NCI-H2081 treated with DMSO at 0.1 percent for 48 hours (cell line): ENCODE results near the gene SPTBN2.
"Not testable (repeated sequence)": the region's sequence is repeated elsewhere in the genome, so short reads cannot be mapped to it uniquely, and the experiment has no call there.

Source experiments
- DNase-seq: peaks from one replicate; lab custom pipeline; 2025; lab: John Stamatoyannopoulos, UW

The SPTBN2 gene

DNA sequence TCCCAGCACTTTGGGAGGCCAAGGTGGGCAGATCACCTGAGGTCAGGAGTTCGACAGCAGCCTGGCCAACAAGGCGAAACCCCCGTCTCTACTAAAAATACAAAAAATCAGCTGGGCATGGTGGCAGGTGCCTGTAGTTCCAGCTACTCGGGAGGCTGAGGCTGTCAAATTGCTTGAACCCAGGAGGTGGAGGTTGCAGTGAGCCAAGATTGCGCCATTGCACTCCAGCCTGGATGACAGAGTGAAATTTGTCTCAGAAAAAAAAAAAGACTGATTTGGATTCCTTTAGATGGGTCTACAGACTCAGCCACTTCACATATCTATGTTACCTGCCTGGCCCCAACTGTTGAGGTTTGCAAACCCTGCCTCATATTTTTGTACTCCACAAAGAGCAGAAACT, 4.8 kb downstream of the SPTBN2 start:
- DNase-seq, result not testable (repeated sequence)

DNA sequence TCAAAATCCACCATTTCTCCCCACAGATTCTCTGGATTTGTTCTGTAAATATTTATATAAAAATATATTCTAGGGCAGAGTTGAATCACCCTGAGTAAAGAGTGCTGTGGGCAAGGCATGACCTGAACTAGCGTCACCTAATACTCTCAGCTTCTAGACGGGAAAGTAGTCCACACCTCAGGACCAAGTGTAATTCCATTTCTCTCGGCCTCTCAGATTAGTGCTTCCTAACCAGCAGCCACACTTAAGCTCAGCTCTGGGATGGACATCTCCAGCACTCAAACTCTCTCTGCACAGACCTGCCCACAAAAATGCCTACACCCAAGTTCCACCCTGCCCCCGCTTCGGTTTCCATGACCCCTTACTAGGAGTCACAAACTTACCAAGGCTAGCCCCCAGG, 5.3 kb downstream of the SPTBN2 start:
- DNase-seq, result no peak

DNA sequence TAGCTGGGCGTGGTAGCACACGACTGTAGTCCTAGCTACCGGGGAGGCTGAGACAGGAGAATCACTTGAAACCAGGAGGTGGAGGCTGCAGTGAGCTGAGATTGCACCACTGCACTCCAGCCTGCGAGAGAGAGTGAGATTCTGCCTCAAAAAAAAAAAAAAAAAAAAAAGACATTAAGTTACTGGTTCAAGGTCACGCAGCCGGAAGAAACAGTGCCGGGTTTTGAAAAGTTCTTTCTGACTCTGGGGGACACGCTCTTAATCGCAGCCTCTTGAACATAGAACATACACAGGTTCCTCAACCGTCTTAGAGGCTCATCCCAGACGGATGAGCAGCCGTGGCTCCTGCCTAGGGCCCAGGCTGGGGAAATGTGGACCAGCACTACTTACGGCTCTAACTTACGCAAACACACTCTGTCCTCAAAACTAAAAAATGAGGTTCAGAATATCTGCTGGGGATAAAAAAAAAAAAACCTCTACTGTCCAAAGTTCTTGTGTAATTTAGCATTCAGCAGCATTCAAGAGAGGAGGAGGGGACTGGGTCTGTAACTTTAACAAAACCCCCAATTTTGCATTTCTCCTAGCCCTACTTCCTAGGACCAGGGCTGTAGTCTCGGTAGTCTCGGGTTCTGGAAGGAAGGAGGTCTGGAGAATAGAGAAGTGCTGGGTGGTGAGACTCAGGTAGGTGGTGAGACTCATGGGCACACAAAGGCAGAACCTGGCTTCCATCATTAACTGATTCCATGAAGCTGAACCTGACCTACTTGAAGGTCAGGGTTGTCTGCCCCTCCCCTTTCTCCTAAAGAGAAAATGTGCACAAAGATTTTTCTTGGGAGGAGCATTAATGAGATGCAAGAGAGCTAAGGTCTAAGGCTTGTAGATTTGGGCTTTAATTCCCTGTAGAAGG, 6.0 kb downstream of the SPTBN2 start:
- no peak for DNase-seq

DNA sequence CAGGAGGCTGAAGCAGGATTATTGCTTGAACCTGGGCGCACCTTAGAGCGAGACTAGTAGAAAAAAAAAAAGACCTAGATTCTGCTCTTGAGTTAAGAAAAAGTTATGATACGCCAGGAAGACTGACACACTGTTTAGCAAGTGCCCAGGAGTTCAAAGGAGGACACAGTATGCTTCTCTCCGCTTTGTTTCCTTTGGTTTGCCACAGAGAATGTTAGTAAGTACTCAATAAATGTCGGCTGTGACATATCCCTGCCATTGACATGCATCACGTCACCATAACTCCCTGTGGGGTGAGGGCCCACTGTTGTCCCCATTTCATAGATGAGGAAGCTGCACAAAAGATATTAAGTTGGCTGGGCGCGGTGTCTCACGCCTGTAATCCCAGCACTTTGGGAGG, 7.1 kb downstream of the SPTBN2 start:
- no peak for DNase-seq

DNA sequence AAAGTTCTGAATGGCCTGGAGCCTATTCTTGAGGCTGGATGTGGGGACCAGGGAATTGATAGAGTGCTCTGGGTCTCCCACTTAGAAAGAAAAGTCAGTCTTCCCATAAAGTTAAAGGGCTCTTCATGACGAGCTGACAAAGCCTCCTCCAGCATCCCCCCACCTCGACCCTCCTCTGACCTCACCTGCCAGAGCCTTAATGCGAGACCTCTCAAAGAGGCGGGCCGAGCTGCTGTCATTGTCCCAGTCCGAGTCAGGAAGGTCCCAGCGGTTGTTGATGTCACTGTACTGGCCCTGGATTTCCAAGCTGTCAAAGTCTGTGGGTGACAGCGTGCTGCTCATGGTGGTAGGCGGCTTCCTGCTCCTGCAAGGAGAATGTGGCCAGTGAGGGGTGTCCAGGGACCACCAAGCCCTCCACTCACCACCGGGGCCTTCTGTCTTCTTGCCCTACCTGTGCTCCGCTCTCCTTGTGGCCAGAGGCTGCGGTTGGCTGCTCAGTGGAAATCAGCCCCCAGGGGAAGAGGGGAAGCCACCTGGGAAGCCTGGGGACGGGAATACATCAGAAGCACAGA, 8.0 kb downstream of the SPTBN2 start:
- no peak for DNase-seq

DNA sequence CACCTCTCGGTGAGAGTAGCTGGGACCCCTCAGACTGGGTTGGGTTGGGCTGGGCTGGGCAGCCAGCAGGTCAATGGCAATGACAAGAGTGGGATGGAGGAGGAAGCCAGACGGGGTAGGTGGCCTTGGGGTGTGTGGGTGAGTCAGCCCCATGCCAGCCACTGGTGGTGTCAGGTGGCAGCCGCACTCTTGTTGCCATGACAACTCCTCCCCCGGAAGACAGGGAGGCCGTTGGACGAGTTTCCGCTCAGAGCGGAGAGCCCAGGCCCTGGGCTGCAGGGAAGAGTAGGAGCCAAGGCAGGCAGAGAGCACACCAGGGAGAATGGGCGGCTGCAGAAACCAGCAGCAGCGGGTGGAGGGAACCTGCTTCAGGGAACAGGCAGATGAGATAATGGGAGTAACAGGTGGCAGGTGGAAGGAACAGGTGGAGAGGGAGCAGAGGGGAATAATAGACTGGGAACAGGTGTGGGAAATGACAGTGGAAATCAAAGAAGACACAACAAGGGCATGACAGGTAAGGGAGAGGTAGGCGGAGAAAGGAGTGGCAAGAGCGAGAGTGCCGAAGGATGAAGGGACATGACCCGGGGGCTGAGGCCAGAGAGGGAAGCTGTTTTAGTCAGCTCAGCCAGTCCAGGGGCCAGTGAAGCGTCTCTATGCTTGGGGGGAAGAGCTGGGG, 8.7 kb downstream of the SPTBN2 start:
- DNase-seq, result peak; percentile 68

DNA sequence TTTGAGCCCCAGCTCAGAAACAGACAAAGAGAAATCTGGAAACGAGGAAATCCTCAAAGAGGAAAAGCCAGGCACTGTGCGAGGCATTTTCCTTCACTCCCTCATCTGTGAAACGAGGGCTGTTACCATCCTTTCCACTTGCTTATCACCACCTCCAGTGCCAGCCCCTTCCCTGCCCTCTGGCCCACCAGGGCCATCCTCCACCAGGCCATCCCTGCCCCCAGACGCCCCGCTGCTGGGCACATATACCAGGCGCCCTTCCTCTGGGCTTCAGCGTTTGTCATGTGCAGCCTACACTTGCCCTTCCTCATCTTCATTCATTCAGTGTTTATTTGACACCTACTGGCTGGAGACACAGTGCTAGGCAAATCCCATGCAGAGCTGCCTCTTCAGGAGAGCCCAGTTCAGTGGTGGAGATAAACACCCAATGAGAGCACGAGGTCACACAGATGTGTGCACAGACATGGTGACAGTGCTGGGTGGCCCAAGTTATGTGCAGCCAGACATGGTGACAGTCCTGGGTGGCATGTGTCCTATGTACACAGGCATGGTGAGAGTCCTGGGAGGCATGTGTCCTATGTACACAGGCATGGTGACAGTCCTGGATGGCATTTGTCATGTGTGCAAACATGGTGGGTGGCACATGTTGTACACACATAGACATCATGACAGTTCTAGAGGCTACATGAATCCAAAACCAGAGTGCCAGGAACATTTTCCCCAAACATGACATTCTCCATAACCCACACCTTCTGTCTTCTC, 9.7 kb downstream of the SPTBN2 start:
- DNase-seq, result no peak

DNA sequence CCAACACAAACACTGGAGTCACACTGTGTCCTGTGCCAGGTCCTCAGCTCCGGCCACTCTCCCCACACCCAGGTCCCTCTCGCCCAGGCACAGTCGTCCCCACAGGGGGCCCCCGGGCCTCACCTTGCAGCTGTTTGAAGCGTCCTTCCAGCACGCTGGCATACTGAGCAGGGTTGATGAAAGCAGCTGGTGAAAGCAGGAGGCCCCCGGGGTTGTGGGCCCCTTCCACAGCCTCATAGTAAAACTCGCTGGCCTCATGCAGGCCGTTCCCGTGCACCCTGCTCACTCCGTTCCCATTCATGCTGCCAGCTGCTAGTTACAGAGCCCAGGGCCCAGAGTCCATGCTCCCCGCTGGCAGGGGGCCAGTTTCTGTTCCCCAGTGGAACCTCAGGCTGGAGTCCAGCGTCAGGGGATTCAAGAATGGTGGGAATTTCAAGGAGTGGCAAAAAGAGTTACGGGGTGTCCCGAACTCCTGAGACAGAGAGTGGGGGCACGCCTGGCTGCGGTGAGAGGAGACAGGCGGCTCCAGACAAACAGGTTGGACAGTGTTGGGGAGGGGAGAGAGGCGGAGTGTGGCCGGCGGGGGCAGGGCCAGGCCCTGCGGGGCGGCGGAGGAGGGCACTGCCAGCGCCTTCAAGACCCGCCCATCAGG, 10.6 kb downstream of the SPTBN2 start:
- no peak for DNase-seq

DNA sequence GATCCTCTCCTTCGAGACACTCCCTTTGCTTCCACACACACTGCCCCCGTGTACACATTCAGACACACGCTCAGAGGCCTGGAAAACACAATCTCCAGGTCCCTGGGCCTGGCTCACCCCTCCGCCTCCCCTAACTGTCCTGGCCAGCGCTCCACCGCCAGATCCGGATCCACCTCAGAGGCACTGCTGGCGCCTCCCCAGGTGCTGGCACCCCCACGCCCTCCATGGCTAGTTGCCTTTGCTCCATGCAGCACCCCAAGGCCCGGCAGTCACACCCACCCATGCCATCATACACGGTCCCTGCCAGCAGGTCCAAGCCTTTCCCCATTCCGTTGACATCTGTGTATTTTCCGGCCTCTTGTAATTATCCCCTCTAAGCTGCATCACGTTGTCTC, 11.1 kb downstream of the SPTBN2 start:
- DNase-seq, result no peak

DNA sequence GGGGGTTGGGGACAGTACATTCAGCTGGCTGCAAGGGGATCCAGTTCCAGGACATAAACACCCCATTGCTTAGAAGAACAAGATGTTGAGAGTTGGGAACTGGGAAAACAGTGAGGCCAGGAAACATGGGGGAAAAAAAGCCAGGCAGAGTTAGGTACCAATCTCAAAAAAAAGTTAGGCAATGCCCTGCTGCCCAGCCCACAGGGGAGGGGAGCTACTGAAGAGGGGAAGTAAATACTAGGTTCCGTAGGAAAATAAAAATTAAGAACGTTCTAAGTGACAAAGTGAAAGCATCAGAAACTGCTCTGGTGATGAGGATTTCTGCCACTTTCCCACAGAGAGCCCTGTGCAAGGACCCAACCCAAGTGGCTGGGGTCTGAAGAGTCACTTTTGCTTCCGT, 12.0 kb downstream of the SPTBN2 start:
- no peak for DNase-seq

DNA sequence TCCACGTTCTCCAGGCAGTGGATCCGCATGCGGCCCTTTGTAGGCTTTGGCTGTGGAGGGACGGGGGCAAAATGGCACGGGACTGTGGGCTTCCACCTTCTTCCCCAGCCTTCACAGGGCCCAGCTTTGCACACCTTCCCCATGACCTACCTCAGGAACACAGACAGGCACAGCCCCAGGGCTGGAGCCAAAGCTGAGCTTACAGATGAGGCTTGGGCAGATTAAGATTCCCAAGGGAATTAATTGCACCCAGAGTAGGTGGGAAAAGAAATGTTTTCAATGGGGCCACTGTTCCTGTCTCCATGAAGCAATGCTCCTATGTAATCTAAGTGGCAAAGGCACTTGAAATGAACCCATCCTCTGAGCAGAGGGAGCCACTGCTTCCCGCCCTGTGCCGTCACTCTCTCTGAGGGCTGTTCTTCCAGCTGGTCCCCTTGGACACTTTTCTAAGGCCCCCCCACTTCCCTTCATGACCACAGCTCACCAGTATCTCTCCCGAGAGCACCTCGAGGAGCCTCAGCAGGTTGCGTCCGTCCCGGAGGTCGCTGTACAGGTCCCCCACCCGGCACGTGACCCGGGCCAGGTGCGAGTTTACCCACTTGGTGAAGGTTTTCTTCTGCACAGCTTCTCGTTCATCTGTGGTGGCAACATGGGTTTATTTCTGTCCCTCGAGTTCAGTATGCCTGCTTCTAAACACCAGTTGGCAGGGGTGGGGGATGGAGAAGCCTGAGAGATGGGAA, 13.5 kb downstream of the SPTBN2 start:
- no peak for DNase-seq

DNA sequence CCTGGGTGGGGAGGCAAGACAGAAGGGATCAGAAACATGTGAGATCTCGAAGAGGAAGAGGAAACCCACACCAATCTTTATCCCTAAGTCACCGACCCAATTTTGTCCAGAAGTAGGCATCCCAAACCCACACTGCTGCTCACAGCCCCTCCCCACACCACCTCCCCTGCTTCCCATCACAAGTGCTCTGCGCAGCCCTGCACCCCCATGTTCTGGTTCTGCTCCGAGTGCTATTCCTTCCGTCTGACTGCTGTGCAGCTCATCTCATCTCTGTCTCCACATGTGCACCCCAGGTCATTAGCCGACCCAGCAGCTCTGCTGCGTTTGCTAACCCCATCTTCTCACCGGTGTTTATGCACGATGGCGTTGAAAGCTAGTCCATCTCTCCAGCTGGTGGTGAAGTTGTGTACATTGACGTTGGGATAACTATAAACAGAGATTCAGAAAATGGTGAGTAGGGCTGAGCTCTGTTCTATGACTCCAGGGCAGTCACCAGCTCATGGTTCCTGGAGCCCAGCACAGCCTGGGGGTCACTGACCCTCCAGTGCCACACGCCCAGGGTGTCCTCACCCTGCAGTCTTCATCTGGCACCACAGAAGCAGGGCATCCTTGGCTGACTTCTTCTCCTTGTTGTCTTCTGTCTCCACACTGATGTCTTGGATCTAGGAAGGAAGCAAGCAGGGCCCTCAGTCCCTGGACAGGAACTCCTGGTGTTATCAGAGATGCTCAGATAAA, 15.1 kb downstream of the SPTBN2 start:
- no peak for DNase-seq

DNA sequence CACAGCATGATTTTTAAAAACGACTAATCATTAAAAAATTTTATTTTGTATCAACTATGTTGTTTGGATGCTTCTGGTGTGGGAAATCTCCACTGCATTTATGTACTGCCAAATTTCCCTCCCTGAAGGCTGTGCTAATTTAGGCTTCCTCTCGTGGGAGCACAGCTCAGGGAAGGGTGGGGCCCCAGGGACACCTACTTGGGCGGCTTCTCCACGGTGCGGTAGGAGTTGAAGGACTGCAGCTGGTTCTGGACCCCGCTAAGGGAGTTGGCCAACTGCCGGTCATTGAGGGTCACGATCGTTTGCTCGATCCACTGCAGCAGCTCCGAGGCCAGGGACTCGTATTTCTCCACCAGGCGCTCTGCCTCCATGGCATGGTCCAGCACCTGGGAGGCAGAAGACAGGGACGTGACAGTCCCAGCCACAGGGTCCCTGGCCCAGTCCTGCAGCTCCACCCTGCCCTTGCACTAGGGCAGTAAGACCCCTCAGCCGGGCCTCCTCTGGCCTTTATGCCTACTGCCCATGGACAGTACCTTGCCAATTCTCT, 18.6 kb downstream of the SPTBN2 start:
- no peak for DNase-seq

DNA sequence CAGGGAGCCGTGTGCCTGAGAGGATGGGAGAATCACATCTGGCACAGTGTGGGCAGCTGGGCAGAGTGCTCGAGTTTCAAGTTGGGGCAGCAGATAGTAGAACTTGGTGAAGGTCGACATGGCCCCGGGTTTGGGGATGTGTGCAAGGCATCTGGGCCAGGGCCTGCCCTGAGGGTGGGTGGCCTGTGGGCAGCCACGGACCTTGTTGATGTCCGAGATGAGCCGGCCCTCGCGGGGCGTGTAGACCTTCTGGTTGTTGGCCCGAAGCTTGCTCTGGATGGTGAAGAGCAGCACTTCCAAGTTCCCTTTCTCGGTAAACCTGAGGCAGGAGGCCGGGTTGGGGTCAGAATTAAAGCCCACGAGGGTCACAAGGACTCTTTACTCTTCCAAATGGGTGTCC, 20.3 kb downstream of the SPTBN2 start:
- no peak for DNase-seq

DNA sequence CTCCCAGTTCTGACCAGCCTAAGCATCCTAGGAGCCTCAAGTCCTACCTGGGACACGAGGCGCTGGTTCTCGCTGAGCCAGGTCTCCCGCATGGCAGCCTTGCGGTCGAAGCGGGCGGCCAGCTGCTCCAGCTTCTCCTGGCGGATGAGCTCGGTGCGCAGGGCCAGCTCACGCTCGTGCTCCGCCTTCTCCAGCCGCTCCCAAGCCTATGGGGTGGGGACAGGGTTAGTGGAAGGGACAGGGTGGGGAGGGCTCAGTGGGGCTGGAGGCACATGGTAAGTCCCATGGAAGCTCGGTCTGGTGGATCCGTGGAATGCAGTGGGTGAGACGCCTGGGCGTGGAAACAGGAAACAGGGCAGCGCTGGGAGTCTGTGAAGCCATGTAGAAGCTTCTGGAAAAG, 20.9 kb downstream of the SPTBN2 start:
- DNase-seq, result no peak

DNA sequence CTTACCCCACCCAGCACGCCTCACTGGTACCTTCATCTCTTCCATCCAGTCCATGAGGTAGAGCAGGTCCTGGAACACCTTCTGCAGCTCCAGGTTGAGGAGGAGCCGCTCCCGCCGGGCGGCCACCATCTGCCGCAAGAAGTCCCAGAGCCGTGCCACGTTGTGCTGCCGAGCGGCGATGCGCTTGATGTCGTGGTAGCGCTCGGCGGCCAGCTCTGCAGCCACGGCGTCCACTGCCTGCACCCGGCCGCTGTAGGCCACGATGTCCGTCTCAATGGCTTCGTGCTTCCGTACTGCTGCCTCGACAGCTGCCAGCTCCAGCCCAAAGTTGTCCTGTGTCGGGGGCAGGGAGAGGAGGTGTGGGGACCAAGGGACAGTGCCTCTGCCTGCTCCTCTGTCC, 21.5 kb downstream of the SPTBN2 start:
- no peak for DNase-seq

DNA sequence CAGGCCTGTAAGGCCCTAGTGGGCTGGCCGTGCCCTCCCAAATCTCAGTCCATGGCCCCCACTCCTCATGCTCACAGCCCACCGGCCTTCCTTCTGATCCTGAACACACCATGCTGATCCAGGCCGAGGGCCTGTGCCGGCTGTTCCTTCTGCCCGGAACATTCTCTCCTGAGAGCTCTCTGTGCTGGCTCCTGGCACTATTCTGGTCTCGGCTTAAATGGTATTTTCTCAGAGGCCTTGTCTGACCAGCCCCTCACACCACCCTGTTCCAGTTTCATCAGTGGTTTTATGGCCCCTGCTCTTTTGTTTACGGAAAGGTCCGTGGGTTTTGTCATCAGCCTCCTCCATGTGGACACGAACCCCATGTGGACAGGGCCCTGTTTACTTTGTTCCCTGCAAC, 22.0 kb downstream of the SPTBN2 start:
- no peak for DNase-seq

DNA sequence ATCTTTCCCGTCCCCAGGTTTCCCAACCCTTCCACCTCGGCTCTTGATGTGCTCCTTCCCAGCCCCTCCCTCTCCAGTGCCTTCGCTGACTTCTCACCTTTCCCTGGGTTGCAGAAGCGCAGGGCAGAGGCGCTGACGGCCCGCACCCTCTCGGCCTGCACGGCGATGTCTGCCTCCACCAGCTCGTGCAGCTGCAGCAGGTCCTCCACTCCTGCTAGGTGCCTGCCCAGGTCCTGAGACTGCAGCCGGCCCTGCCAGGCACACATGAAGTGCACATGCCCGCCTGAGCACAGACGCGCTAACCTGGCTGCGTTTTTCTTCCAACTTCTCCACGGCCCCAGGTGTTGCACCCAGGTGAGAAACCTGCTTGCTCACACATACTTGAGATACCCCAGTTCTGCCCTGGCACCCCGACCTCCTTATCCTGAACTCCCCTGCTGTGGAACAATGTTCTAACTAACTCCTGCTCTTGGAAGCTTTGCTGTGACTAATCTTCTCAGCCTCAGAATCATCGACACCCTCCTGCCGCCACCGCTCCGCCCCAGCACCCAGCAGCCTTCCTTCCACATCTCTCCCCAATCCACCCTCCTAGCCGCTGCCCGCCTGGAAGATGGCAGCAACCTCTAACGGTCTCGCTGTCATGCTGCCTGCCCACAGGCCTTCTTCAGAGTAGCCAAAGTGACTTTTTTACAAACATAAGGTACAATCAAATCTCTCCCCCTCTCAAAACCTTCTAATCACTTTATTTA, 23.3 kb downstream of the SPTBN2 start:
- no peak for DNase-seq

DNA sequence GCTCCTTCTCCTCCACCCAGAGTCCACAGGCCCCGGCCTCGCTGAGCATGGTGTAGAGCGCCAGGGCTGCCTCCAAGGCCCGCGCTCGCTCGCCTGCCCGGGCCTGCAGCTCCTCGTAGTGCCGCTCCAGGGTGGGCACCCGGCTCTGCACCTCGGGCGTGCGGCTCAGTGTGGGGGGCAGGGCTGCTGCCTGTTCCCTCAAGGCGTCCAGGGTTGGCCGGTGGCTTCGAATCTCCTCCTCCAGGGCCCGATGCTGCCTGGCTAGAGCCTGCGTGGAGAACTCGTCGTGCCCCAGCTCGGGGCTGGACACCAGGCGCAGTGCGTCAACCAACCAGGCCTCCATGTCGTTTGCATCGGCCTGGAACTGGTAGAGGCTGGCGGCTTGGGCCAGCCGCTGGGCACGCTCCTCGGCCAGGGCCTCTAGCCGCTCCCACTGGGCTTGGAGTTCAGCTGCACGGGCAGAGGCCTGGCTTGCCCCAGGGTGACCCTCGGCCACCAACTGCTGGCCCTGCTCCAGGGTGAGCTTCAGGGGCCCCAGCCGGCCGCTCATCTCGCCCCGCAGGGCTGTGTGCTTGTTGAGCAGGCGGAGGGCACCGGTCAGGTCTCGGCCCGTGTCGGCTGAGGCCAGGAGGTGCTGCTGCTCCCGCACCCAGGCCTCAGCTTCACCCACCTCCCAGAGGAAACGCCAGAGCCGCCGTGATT, 24.2 kb downstream of the SPTBN2 start:
- DNase-seq, result no peak
